Common myeloid progenitor, CD34-positive (primary cell): ENCODE results near the gene UBE2F.
"Not testable (repeated sequence)": the region's sequence is repeated elsewhere in the genome, so short reads cannot be mapped to it uniquely, and the experiment has no call there.

ENCODE experiments used
- CTCF ChIA-PET: fragments of 350-600 bp; sonication (Branson Sonifier 250); formaldehyde crosslinking; loops from one replicate; lab custom pipeline; 2021; ENCODE audit warnings: antibody characterized with exemption; lab: Charles Lee
- POLR2A ChIA-PET: fragments of 350-600 bp; sonication (Branson Sonifier 250); formaldehyde crosslinking; loops from one replicate; lab custom pipeline; 2021; ENCODE audit warnings: antibody characterized with exemption; lab: Charles Lee
- DNase-seq, 3 donors: peaks; one replicate each; pipeline versions ENCODE4 v3.0.0 to v3.0.0-alpha.2; 2013
- H3K27ac ChIP-seq, 2 experiments: 1 replicate in 1 of 2; 2 replicates in 1 of 2; pipeline ENCODE4 v1.7.0; 2013; ENCODE audit warnings: inconsistent platforms in 2 of 2, low read length in 2 of 2, mild to moderate bottlenecking in 2 of 2, low read depth in 1 of 2, moderate library complexity in 1 of 2; ENCODE audit not compliant: severe bottlenecking in 2 of 2, insufficient read depth in 1 of 2, poor library complexity in 1 of 2
- H3K27me3 ChIP-seq, 5 experiments: replicated peaks in 2 of 5; 1 replicate in 3 of 5; 2 replicates in 2 of 5; pipeline versions ENCODE4 v1.6.1 to v1.7.0; 2013; ENCODE audit warnings: low read length in 4 of 5, mild to moderate bottlenecking in 2 of 5, moderate library complexity in 2 of 5, inconsistent platforms in 1 of 5; ENCODE audit not compliant: insufficient read depth in 5 of 5, control insufficient read depth in 4 of 5
- H3K36me3 ChIP-seq, 4 experiments: 1 replicate in 2 of 4; 2 replicates in 2 of 4; pipeline versions ENCODE4 v1.6.1 to v1.7.0; 2013; ENCODE audit warnings: low read length in 3 of 4, control low read depth in 1 of 4, mild to moderate bottlenecking in 1 of 4; ENCODE audit not compliant: control insufficient read depth in 4 of 4, insufficient read depth in 4 of 4
- H3K4me1 ChIP-seq, 4 experiments: 1 replicate in 3 of 4; 2 replicates in 1 of 4; pipeline versions ENCODE4 v1.6.1 to v1.7.1; 2013; ENCODE audit warnings: low read length in 3 of 4, mild to moderate bottlenecking in 3 of 4, control low read depth in 1 of 4, inconsistent platforms in 1 of 4, moderate library complexity in 1 of 4; ENCODE audit not compliant: control insufficient read depth in 4 of 4, insufficient read depth in 4 of 4; ENCODE audit errors: control extremely low read depth in 1 of 4
- H3K4me3 ChIP-seq, 7 experiments: 1 replicate in 4 of 7; 2 replicates in 3 of 7; pipeline versions ENCODE4 v1.5.1 to v1.7.0; 2013; ENCODE audit warnings: mild to moderate bottlenecking in 7 of 7, low read length in 6 of 7, moderate library complexity in 6 of 7, inconsistent platforms in 2 of 7, low read depth in 2 of 7, control low read depth in 1 of 7; ENCODE audit not compliant: insufficient read depth in 4 of 7, control insufficient read depth in 1 of 7; ENCODE audit errors: extremely low read depth in 1 of 7
- H3K9me3 ChIP-seq, 5 experiments: 1 replicate in 4 of 5; 2 replicates in 1 of 5; pipeline versions ENCODE4 v1.6.1 to v1.7.1; 2013; ENCODE audit warnings: low read length in 4 of 5, mild to moderate bottlenecking in 2 of 5, inconsistent platforms in 1 of 5, low read depth in 1 of 5, moderate library complexity in 1 of 5; ENCODE audit not compliant: control insufficient read depth in 4 of 5, insufficient read depth in 2 of 5; ENCODE audit errors: control extremely low read depth in 1 of 5
- WGBS: methylation state at CpG from one replicate; pipeline ENCODE4 v1.1.5; 2013; ENCODE audit not compliant: insufficient coverage; 5-methylcytosine and 5-hydroxymethylcytosine counted together

The UBE2F gene

DNA sequence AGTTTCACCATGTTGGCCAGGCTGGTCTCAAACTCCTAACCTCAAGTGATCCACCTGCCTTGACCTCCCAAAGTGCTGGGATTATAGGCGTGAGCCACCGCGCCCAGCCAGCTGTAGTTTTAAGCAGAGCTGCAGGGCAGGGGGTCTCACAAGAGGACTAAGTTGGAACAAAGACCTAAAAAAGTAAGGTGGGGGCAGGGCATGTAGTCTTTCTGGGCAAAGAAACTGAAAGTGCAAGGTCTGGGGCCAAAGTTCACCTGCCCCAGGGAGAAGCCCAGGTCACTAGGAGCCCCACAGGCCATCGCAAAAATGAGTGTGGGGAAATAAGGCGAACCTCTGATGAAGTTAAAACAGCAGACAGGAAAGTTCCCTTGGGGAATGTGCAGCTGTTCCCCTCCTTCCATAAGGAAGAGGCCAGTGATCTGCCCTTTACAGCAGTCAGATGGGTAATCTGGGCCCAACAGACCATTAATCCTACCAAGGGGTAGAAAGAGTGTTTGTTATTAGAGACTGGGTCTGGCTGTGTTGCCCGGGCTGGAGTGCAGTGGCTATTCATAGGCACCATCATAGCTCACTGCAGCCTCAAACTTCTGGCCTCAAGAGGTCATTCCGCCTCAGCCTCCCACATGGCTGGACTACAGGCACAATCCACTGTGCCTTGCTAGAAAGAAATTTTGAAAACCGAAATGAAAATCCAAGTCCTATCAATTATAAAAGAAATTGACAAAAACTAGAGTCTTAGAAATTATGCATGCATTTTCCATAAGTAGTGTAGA lies 96.8 kb downstream of the UBE2F start:
- Histone ChIP-seq H3K36me3 (peaks cover 0 to 48% (median 26%) of the 10 kb centered on the region in 4 experiments), H3K4me3 (no peak overlapping the region), H3K9me3 (no peaks in the 10 kb centered on the region), H3K27me3 (no peaks in the 10 kb centered on the region), H3K27ac (no peak overlapping the region), H3K4me1 (peaks cover 5 to 24% (median 17%) of the 10 kb centered on the region in 4 experiments)
- WGBS = 100% methylated on average over 6 of the region's 8 CpGs
- ChIA-PET POLR2A (no interaction called here), CTCF (no interaction called here)
- no peak for DNase-seq

DNA sequence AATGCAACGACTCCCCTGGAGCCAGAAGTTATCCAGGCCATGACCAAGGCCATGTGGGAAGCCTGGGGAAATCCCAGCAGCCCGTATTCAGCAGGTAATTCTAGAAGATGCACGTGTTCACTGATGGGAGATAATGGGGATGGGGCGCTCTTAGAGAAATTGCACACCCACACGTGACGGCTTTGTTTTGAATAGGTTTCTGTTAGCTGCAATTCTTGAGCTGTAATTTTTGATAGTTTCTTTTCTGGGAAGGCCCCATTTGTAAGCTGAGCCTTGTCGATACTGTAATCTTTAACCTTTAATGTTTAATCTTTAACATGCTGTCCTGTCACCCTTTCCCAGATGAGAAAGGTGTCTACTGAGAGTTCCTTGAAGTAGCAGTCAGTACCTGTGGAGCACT lies 97.6 kb downstream of the UBE2F start:
- no peaks in the 10 kb centered on the region for H3K27me3 ChIP-seq
- CTCF ChIA-PET = no interaction called here
- H3K4me3 ChIP-seq = no peak overlapping the region
- 100% methylated on average over 5 of the region's 7 CpGs for WGBS
- DNase-seq = no peak
- H3K27ac ChIP-seq = no peak overlapping the region
- no peaks in the 10 kb centered on the region for H3K9me3 ChIP-seq
- H3K4me1 ChIP-seq = peaks cover 5 to 21% (median 17%) of the 10 kb centered on the region in 4 experiments
- POLR2A ChIA-PET = no interaction called here
- H3K36me3 ChIP-seq = peaks cover 0 to 55% (median 29%) of the 10 kb centered on the region in 4 experiments

DNA sequence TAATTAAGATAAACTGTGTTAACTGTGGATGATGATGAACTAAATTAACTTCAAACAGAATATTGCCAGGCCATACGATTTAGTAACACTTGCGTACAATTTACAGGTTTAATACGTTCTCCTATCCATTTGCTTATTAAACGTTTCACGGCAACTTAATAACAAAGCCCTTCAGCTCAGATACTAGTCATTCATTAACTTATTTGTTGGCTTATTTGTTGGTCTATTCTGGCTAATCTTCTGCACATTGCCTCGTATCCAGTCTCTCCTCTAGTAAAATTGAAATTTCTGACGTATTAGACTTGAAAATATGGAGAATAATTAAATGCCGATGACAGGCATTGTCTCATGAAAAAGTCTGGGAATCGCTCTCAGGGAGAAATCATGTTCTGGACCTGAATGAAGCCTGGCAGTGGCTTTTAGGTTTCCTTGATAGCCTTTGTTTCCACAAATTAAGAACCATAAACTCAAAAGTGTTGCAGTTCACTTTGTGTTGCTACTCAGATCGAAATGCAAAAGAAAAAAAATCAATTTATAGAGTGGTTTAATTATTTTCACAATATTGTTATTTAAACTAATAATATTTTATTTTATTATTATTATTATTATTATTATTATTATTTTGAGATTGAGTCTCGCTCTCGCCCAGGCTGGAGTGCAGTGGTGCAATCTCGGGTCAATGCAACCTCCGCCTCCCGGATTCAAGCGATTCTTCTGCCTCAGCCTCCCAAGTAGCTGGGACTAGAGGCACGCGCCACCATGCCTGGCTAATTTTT lies 98.4 kb downstream of the UBE2F start:
- Histone ChIP-seq H3K4me3 (no peak overlapping the region), H3K27ac (no peak overlapping the region), H3K4me1 (peaks cover 0 to 13% (median 11%) of the 10 kb centered on the region in 4 experiments), H3K9me3 (no peaks in the 10 kb centered on the region), H3K27me3 (no peaks in the 10 kb centered on the region), H3K36me3 (peaks cover 0 to 64% (median 33%) of the 10 kb centered on the region in 4 experiments)
- ChIA-PET POLR2A (no interaction called here), CTCF (no interaction called here)
- no peak for DNase-seq
- WGBS = 82% methylated on average over 12 of the region's 18 CpGs

DNA sequence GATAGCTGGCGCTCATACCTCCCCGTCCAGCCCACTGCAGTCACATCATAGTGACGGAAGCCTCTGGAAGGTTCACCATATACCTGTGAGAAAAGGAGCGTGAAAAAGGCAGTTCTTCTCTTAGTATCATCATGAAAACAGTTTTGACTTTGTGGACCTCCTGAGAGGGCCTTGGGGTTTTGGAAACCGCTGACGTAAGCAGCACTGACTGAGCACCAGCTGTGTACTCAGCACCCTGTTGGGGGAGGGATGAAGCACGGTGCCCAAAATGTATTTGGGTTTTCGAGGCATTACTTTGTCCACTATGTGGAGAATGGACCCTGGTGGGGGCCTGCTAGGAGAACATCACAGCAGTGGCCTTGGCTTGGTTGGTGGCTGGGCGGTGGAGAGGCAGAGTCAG lies 99.4 kb downstream of the UBE2F start:
- POLR2A ChIA-PET = no interaction called here
- Histone ChIP-seq H3K4me3 (no peak overlapping the region), H3K27me3 (no peaks in the 10 kb centered on the region), H3K4me1 (peaks cover 0 to 13% (median 9%) of the 10 kb centered on the region in 4 experiments), H3K9me3 (no peaks in the 10 kb centered on the region), H3K27ac (no peak overlapping the region), H3K36me3 (peaks cover 0 to 69% (median 37%) of the 10 kb centered on the region in 4 experiments)
- WGBS = 96% methylated on average over 8 of the region's 9 CpGs
- DNase-seq = no peak
- CTCF ChIA-PET = no interaction called here

DNA sequence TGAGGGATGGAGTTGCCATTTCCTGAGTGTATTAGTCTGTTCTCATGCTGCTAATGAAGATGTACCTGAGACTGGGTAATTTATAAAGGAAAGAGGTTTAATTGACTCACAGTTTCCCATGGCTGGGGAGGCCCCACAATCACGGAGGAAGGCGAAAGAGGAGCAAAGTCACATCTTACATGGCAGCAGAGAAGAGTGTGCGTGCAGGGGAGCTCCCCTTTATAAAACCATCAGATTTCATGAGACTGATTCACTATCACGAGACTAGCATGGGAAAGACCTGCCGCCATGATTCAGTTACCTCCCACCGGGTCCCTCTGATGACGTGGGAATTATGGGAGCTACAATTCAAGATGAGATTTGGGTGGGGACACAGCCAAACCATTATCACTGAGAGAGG lies 99.9 kb downstream of the UBE2F start:
- H3K9me3 ChIP-seq, H3K4me1 ChIP-seq, H3K4me3 ChIP-seq, CTCF ChIA-PET, H3K27me3 ChIP-seq, DNase-seq, H3K27ac ChIP-seq, POLR2A ChIA-PET: not testable (repeated sequence)
- peaks cover 0 to 73% (median 40%) of the 10 kb centered on the region in 4 experiments for H3K36me3 ChIP-seq
- 100% methylated on average over 6 of the region's 7 CpGs for WGBS

DNA sequence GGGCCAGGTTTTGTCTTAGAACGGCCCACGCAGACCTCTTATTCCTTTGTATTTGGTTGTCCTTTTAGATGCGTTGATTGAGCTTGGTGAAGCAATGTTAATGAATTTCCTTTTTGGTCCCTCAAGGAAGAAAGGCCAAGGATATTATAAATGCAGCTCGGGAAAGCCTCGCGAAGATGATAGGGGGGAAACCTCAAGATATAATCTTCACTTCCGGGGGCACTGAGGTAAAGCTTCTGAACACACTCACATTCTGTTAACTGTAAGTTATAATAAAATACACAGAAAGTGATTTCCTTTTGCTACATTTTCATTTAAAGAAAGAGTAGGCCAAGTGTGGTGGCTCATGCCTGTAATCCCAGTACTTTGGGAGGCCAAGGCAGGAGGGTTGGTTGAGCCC lies 101.1 kb downstream of the UBE2F start:
- WGBS = 100% methylated on average over 1 of the region's 7 CpGs
- H3K9me3 ChIP-seq = peaks cover 0 to 7% (median 2%) of the 10 kb centered on the region in 5 experiments
- H3K36me3 ChIP-seq = peaks cover 6 to 85% (median 46%) of the 10 kb centered on the region in 4 experiments
- H3K27me3 ChIP-seq = no peaks in the 10 kb centered on the region
- CTCF ChIA-PET = interaction anchor here (0.7 to 0.9 kb wide), 2 partner anchors 21 to 61 kb away, joined by 3 read pairs; no protein-coding TSS in a partner anchor
- H3K4me3 ChIP-seq = no peak overlapping the region
- no peaks in the 10 kb centered on the region for H3K4me1 ChIP-seq
- POLR2A ChIA-PET = no interaction called here
- no peak for DNase-seq
- H3K27ac ChIP-seq = no peak overlapping the region
